HUDEP-2 (cell line): ENCODE measurements around the gene ORM1.
"Not testable (repeated sequence)": the region's sequence is repeated elsewhere in the genome, so short reads cannot be mapped to it uniquely, and the experiment has no call there.

ENCODE experiments used
- DNase-seq, 76 experiments: peaks; one replicate each; lab custom pipeline; 2025; ENCODE audit not compliant: unreplicated experiment in 76 of 76; lab: John Stamatoyannopoulos, UW

ORM1 gene

GRCh38 chr9:114304416-114305188 lies 18.3 kb upstream of the ORM1 start:
- DNase-seq, result no peak

- no peak for DNase-seq
These were observed 15.0 kb upstream of the ORM1 start for GRCh38 chr9:114307899-114308267.

GRCh38 chr9:114308361-114308950 lies 14.4 kb upstream of the ORM1 start:
- DNase-seq, result no peak

GRCh38 chr9:114309096-114309495 lies 13.8 kb upstream of the ORM1 start:
- no peak for DNase-seq

- DNase-seq, result no peak
These were observed 12.1 kb upstream of the ORM1 start for GRCh38 chr9:114310471-114311450.

GRCh38 chr9:114311571-114312512 lies 11.1 kb upstream of the ORM1 start:
- no peak for DNase-seq

- DNase-seq, result no peak
These were observed 10.4 kb upstream of the ORM1 start for GRCh38 chr9:114312513-114312875.

GRCh38 chr9:114313186-114313585 lies 9.7 kb upstream of the ORM1 start:
- DNase-seq, result no peak

GRCh38 chr9:114314256-114314867 lies 8.5 kb upstream of the ORM1 start:
- DNase-seq, result no peak

GRCh38 chr9:114314881-114315722 lies 7.8 kb upstream of the ORM1 start:
- DNase-seq, result no peak

- no peak for DNase-seq
These were observed 7.1 kb upstream of the ORM1 start for GRCh38 chr9:114315723-114316363.

GRCh38 chr9:114316605-114317230 lies 6.2 kb upstream of the ORM1 start:
- no peak for DNase-seq

GRCh38 chr9:114317665-114318357 lies 5.1 kb upstream of the ORM1 start:
- DNase-seq, result no peak

- no peak for DNase-seq
These were observed 4.5 kb upstream of the ORM1 start for GRCh38 chr9:114318416-114318815.

GRCh38 chr9:114319147-114319546 lies 3.8 kb upstream of the ORM1 start:
- no peak for DNase-seq

- DNase-seq, result not testable (repeated sequence)
These were observed 2.2 kb upstream of the ORM1 start for GRCh38 chr9:114320710-114321109.

- no peak for DNase-seq
These were observed 1.1 kb upstream of the ORM1 start for GRCh38 chr9:114321759-114322158.
